Mammary epithelial cell (primary cell): ENCODE measurements around the gene OMP.

Source experiments
- CTCF ChIP-seq, 2 donors: IDR thresholded peaks in 1 of 2; conservative IDR thresholded peaks in 1 of 2; 2 replicates each; pipeline ENCODE4 v1.5.1; 2011 to 2012; ENCODE audit warnings: inconsistent platforms in 2 of 2, low read length in 2 of 2, mild to moderate bottlenecking in 2 of 2, control low read depth in 1 of 2, low read depth in 1 of 2; ENCODE audit not compliant: insufficient read depth in 1 of 2; ENCODE audit errors: extremely low read depth in 1 of 2
- EZH2 ChIP-seq: IDR thresholded peaks from 2 replicates; pipeline ENCODE4 v1.6.1; 2012; ENCODE audit warnings: low read length, inconsistent platforms, borderline replicate concordance

- TF ChIP-seq CTCF (conservative IDR thresholded peaks at IDR 0.05 in 1 of 2, IDR thresholded peaks at IDR 0.05 in 1 of 2; ENCODE audit: extremely low read depth in 1 of 2, insufficient read depth in 1 of 2, low read depth in 1 of 2, low read length in 2 of 2): no peak
- TF ChIP-seq EZH2: no peak
These were observed 27.5 kb downstream of the OMP start for GRCh38 chr11:77129842-77130756.
